MM.1S (cell line): ENCODE data around the gene FBRS.

Source experiments
- CTCF ChIP-seq: fragments of 300-600 bp; sonication (generic); IDR thresholded peaks from 2 replicates; pipeline ENCODE4 v1.5.1; 2016; ENCODE audit warnings: antibody characterized with exemption, low read length, mixed read lengths
- EZH2 ChIP-seq: fragments of 300-600 bp; sonication (generic); optimal IDR thresholded peaks from 2 replicates; pipeline ENCODE3; 2017; ENCODE audit warnings: low read depth, mild to moderate bottlenecking, antibody characterized with exemption, low read length, mixed read lengths
- EZH2phosphoT487 ChIP-seq: fragments of 300-600 bp; sonication (generic); IDR thresholded peaks from 2 replicates; pipeline ENCODE4 v1.6.1; 2018; ENCODE audit warnings: antibody characterized with exemption, low read length

DNA sequence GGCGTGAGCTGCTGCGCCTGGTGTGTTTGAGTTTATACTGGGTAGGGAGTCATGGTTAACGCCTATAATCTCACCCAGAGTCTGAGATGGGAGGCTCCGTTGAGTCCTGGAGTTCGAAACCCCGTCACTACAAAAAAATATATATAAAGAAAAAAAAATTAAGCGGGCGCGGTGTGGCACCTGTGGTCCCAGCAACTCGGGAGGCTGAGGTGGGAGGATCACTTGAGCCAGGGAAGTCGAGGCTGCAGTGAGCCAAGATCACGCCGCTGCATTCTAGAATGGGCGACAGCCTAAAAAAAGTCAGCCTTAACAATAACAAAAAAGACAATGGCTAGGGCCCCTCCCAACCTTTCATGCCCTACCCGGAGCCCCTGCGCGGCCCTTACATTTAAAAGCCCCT lies 24.7 kb upstream of the FBRS start:
- TF ChIP-seq CTCF (no peak), EZH2 (no peak), EZH2phosphoT487 (no peak)
